ENCODE data around the gene KDM4B.

Gene KDM4B

DNA sequence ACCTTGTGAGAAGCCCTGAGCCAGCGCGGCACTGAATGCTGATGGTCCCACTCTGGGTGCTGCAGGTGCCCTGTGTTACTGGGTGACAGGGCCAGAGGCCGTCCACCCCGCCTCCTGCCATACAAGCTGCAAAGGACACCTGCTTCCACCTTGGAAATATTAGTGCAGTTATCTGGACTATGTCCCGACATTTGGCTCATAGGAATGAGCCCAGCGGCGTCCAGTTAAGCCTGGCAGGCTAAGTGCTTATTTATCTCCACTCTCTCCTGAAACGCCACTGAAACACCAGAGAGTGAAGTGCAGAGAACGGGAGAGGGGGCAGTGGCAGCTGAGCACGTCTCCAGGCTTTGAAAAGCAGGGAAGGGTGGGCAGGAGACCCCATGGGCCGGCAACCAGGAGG, 145.8 kb downstream of the KDM4B start:
- Histone ChIP-seq H3K4me3 (ENCODE audit: severe bottlenecking) (no peak overlapping the region), H3K27me3 (ENCODE audit: insufficient read depth, poor library complexity, severe bottlenecking) (no peaks in the 10 kb centered on the region), H3K27ac (ENCODE audit: poor library complexity, severe bottlenecking) (no peak overlapping the region), H3K36me3 (ENCODE audit: low read depth) (no peaks in the 10 kb centered on the region), H3K9me3 (ENCODE audit: severe bottlenecking) (no peaks in the 10 kb centered on the region), H3K4me1 (ENCODE audit: insufficient read depth, poor library complexity, severe bottlenecking) (no peaks in the 10 kb centered on the region)
- ATAC-seq (ENCODE audit: low read depth): no peak
- DNase-seq (ENCODE audit: low spot score): no peak
- TF ChIP-seq, protein P1, sequence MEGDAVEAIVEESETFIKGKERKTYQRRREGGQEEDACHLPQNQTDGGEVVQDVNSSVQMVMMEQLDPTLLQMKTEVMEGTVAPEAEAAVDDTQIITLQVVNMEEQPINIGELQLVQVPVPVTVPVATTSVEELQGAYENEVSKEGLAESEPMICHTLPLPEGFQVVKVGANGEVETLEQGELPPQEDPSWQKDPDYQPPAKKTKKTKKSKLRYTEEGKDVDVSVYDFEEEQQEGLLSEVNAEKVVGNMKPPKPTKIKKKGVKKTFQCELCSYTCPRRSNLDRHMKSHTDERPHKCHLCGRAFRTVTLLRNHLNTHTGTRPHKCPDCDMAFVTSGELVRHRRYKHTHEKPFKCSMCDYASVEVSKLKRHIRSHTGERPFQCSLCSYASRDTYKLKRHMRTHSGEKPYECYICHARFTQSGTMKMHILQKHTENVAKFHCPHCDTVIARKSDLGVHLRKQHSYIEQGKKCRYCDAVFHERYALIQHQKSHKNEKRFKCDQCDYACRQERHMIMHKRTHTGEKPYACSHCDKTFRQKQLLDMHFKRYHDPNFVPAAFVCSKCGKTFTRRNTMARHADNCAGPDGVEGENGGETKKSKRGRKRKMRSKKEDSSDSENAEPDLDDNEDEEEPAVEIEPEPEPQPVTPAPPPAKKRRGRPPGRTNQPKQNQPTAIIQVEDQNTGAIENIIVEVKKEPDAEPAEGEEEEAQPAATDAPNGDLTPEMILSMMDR (IDR thresholded peaks at IDR 0.05; ENCODE audit: poor library complexity, severe bottlenecking): no peak

DNA sequence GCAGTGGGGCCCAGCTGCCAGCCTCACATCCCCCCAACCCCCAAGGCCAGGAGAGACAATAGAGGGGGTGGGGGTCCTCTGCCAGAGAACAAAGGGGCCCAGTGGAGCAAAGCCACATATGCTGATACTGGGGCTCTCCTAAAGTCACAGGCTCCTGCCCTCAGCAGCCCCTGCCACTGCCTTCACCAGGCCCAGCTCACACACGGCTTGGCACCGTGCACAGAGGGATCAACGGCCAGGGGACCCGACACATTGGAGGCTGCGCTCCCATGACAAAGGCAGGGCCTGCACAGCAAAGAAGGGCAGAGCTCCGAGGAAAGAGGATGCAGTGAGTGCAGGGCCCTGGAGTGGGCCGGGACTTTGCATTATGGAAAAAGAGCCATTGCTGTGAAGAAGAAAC, 146.4 kb downstream of the KDM4B start:
- TF ChIP-seq, protein P1 (IDR thresholded peaks at IDR 0.05; ENCODE audit: poor library complexity, severe bottlenecking): no peak
- Histone ChIP-seq H3K27me3 (ENCODE audit: insufficient read depth, poor library complexity, severe bottlenecking) (no peaks in the 10 kb centered on the region), H3K36me3 (ENCODE audit: low read depth) (no peaks in the 10 kb centered on the region), H3K9me3 (ENCODE audit: severe bottlenecking) (no peaks in the 10 kb centered on the region), H3K27ac (ENCODE audit: poor library complexity, severe bottlenecking) (no peak overlapping the region), H3K4me3 (ENCODE audit: severe bottlenecking) (no peak overlapping the region), H3K4me1 (ENCODE audit: insufficient read depth, poor library complexity, severe bottlenecking) (no peaks in the 10 kb centered on the region)
- ATAC-seq (ENCODE audit: low read depth) (no peak), DNase-seq (ENCODE audit: low spot score) (no peak)

DNA sequence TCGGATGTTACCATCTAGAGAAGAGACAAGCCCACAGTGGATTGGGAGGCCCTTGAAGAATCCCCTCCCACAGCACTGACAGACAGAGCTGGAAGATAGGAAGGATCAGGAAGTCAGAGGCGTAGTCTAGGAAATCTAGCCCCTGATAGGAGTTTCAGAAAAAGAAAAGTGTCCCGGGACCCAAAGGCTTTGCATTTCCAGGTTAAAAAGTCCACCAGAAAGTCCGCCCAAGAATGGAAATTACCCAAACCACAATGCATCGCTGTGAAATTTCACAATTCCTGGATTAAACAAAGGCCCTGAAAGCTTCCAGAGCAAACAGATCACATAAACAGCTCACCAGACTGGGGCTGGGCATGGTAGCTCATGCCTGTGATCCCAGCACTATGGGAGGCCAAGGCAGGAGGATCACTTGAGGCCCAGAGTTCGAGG, 146.9 kb downstream of the KDM4B start:
- no peak overlapping the region for H3K27ac ChIP-seq (ENCODE audit: poor library complexity, severe bottlenecking)
- no peaks in the 10 kb centered on the region for H3K9me3 ChIP-seq (ENCODE audit: severe bottlenecking)
- H3K4me3 ChIP-seq (ENCODE audit: severe bottlenecking): no peak overlapping the region
- ATAC-seq (ENCODE audit: low read depth) (no peak), DNase-seq (ENCODE audit: low spot score) (no peak)
- H3K36me3 ChIP-seq (ENCODE audit: low read depth): no peaks in the 10 kb centered on the region
- TF ChIP-seq, protein P1 (IDR thresholded peaks at IDR 0.05; ENCODE audit: poor library complexity, severe bottlenecking): no peak
- H3K4me1 ChIP-seq (ENCODE audit: insufficient read depth, poor library complexity, severe bottlenecking): no peaks in the 10 kb centered on the region
- H3K27me3 ChIP-seq (ENCODE audit: insufficient read depth, poor library complexity, severe bottlenecking): no peaks in the 10 kb centered on the region

DNA sequence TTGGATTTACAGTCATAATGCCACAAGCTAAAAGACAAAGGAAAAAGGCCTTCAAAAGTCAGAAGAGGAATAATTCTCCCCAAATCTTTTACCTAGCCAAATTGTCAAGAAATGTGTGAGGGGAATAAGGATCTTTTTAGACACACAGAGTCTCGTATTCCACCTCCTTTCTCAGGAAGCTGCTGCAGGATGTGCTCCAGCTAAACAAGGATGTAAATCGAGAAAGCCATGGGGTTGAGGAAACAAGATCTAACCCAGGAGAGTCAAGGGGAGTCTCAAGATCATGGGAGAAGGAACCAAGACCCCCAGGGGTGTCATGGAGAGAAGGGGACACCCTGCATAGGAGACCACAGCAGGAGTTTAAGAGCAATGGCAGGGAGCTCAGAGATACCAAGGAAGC, 147.4 kb downstream of the KDM4B start:
- DNase-seq (ENCODE audit: low spot score) (no peak), ATAC-seq (ENCODE audit: low read depth) (no peak)
- Histone ChIP-seq H3K9me3 (ENCODE audit: severe bottlenecking) (no peaks in the 10 kb centered on the region), H3K4me1 (ENCODE audit: insufficient read depth, poor library complexity, severe bottlenecking) (no peaks in the 10 kb centered on the region), H3K4me3 (ENCODE audit: severe bottlenecking) (no peak overlapping the region), H3K27ac (ENCODE audit: poor library complexity, severe bottlenecking) (no peak overlapping the region), H3K27me3 (ENCODE audit: insufficient read depth, poor library complexity, severe bottlenecking) (no peaks in the 10 kb centered on the region), H3K36me3 (ENCODE audit: low read depth) (no peaks in the 10 kb centered on the region)
- TF ChIP-seq, protein P1 (IDR thresholded peaks at IDR 0.05; ENCODE audit: poor library complexity, severe bottlenecking): no peak

DNA sequence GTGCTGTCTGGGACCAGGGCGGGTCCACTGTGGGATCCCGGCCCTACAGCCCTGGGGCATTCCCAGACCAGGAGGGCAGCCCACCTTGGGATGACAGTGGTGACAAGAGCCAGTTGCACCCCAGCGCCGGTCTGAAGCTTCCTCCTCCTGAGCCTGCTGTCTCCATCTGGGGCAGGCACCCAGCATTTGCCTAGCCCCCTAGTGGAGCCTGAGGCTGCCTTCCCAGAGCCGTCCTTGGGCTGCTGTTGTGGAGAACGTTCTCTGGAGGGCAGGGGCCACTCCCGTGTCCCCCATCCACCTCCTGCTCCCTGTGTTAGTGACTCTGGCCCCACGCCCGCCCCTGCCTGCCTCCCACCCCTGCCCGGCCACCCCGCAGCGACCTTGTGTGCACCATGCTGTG, 148.5 kb downstream of the KDM4B start:
- DNase-seq (ENCODE audit: low spot score) (no peak), ATAC-seq (ENCODE audit: low read depth) (no peak)
- TF ChIP-seq, protein P1 (IDR thresholded peaks at IDR 0.05; ENCODE audit: poor library complexity, severe bottlenecking): no peak
- Histone ChIP-seq H3K36me3 (ENCODE audit: low read depth) (no peaks in the 10 kb centered on the region), H3K4me1 (ENCODE audit: insufficient read depth, poor library complexity, severe bottlenecking) (no peaks in the 10 kb centered on the region), H3K27ac (ENCODE audit: poor library complexity, severe bottlenecking) (no peak overlapping the region), H3K4me3 (ENCODE audit: severe bottlenecking) (no peak overlapping the region), H3K27me3 (ENCODE audit: insufficient read depth, poor library complexity, severe bottlenecking) (no peaks in the 10 kb centered on the region), H3K9me3 (ENCODE audit: severe bottlenecking) (no peaks in the 10 kb centered on the region)
